Cardiac muscle cell (in vitro differentiated cells and primary cell): ENCODE results near the gene GPAT2. TPM values are rescaled to one million over a fixed set of nuclear protein-coding genes. Genes with fewer than 3 reads are reported as not detected.
"Not testable (repeated sequence)": the region's sequence is repeated elsewhere in the genome, so short reads cannot be mapped to it uniquely, and the experiment has no call there.

Experiments used
- DNase-seq, 2 donors: peaks; one replicate each; pipeline versions ENCODE4 v3.0.0 to v3.0.0-alpha.2; 2010 to 2017; ENCODE audit warnings: low read depth in 1 of 2, low spot score in 1 of 2
- H3K27ac ChIP-seq: fragments of 200-600 bp; sonication (generic); 2 replicates; pipeline ENCODE4 v1.5.1; 2016
- H3K27me3 ChIP-seq: fragments of 200-600 bp; sonication (generic); 2 replicates; pipeline ENCODE4 v1.6.0; 2016; ENCODE audit warnings: control low read depth
- H3K36me3 ChIP-seq: fragments of 200-600 bp; sonication (generic); 2 replicates; pipeline ENCODE4 v1.5.1; 2016; ENCODE audit warnings: control low read depth
- H3K4me1 ChIP-seq: fragments of 200-600 bp; sonication (generic); 2 replicates; pipeline ENCODE4 v1.8.1; 2017; ENCODE audit warnings: low read depth, mild to moderate bottlenecking, mixed run types
- H3K4me3 ChIP-seq: fragments of 200-600 bp; sonication (generic); 2 replicates; pipeline ENCODE4 v1.5.1; 2016; ENCODE audit warnings: mild to moderate bottlenecking
- H3K9me3 ChIP-seq: fragments of 200-600 bp; sonication (generic); 2 replicates; pipeline ENCODE4 v1.5.1; 2017; ENCODE audit warnings: low read depth, mild to moderate bottlenecking, control low read depth
- CTCF ChIP-seq: IDR thresholded peaks from 2 replicates; pipeline ENCODE4 v1.5.1; 2012; ENCODE audit warnings: low read depth, mild to moderate bottlenecking, low read length
- polyA plus RNA-seq: library from polyadenylated mRNA; unstranded; fragments of >200 nt; fragmentation: Nextera tagmentation; extraction: Ambion mirVana; gene quantifications from 2 replicates; pipeline ENCODE4 v1.2.1, GENCODE V29; 2016
- total RNA-seq: library from RNA; depleted of rRNA; stranded (reverse); fragments of >200 nt; gene quantifications from 2 replicates; pipeline ENCODE4 v1.2.3, GENCODE V29; 2016

The GPAT2 gene
- total RNA-seq = 1.5 and 3.5 TPM in 2 replicates
- polyA plus RNA-seq = 1.8 and 2.2 TPM in 2 replicates

- H3K36me3 ChIP-seq, H3K4me3 ChIP-seq, H3K4me1 ChIP-seq, H3K27me3 ChIP-seq, H3K9me3 ChIP-seq, DNase-seq, H3K27ac ChIP-seq: not testable (repeated sequence)
Observed at GRCh38 chr2:96034792-96035191, at the start of gene GPAT2. GPAT2 (minus strand) TSS chr2:96034916; CDS start chr2:96032359, 2,557 bp downstream.

DNA sequence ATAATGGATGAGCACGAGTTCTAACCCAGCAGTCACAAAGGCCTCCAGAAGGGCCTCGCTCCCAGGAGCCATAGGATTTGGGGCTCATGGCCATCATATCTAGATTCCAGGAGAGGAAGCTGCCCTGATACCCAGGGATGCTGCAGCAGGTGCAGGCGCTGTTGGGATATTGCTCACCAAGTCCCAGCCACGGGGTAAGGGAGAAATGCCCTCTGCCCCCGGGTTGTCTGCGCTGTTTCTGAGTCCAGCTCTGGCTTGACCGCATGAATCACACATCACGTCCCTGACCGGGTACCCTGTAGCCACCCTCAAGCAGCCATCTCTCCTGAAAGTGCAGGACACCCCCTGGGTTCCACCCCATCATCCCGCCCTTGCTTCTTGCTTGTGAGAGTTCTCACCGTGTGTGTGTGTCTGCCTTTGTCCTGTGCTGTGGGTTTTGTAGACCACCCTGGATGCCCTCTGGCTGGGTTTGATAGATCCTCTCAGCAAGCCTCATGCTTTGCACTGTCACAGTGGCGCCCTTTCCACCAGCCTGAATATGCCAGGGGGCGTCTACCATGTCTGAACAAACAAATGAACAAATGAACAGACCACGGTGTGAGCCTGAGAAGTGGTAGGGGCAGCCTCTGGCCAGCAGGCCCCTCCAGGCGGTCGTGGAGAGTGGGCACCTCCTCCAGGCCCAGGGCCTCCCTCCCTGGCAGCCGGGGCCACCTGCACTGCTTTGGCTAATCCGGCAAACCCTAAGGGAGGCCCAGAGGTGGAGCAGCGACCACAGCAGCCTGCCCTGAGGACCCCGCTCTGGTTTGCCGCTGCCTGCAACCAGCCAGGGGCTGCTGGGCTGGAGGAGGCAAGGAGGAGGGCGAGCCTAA is 49.5 kb upstream of the GPAT2 start:
- Histone ChIP-seq H3K27ac (no peak overlapping the region), H3K36me3 (no peaks in the 10 kb centered on the region), H3K4me3 (no peak overlapping the region), H3K27me3 (no peaks in the 10 kb centered on the region), H3K9me3 (no peaks in the 10 kb centered on the region), H3K4me1 (no peaks in the 10 kb centered on the region)
- no peak for DNase-seq
- no peak for TF ChIP-seq CTCF

DNA sequence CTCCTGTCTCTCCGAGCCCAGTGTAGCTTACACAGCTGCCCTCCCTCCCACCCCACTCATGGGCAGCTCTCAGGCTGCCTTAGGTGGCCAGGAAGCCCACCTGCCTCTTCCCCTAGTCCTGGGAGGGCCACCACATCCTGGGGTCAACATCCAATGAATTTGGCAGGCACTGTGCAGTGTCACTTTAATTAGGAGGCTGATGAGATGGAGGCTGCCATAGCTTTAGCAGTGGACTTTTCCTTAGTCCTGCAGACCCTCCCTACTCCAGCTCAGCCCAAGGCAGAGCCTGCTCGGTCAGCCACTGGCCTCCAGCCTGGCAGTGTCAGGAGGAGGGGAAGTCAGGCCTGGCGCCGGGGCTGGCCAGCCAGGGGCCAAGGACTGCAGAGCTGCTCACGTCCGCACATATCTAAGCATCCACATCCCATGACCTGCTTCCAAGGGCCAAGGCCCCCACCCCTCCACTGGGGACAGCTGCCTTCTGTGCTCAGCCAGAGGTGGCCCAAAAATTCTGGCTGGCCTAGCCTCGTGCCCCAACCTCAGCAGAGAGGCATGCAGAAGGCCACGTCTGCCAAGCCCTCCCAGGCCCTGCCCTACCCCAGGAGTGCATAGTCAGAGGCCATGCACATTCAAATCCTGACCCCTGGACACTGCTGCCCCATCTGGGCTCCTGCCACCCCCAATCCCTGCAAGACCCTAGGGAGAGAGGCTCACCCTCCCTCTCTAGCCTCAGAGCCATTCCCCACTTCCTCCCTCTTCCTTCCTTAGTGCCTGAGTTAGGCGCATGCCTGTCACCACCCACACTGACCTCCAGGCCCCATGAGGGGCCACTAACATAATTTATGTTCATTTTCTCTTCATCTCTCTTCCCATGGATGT is 48.6 kb upstream of the GPAT2 start:
- Histone ChIP-seq H3K9me3 (no peaks in the 10 kb centered on the region), H3K27me3 (no peaks in the 10 kb centered on the region), H3K27ac (no peak overlapping the region), H3K4me3 (no peak overlapping the region), H3K36me3 (no peaks in the 10 kb centered on the region), H3K4me1 (no peaks in the 10 kb centered on the region)
- DNase-seq = no peak
- no peak for TF ChIP-seq CTCF

DNA sequence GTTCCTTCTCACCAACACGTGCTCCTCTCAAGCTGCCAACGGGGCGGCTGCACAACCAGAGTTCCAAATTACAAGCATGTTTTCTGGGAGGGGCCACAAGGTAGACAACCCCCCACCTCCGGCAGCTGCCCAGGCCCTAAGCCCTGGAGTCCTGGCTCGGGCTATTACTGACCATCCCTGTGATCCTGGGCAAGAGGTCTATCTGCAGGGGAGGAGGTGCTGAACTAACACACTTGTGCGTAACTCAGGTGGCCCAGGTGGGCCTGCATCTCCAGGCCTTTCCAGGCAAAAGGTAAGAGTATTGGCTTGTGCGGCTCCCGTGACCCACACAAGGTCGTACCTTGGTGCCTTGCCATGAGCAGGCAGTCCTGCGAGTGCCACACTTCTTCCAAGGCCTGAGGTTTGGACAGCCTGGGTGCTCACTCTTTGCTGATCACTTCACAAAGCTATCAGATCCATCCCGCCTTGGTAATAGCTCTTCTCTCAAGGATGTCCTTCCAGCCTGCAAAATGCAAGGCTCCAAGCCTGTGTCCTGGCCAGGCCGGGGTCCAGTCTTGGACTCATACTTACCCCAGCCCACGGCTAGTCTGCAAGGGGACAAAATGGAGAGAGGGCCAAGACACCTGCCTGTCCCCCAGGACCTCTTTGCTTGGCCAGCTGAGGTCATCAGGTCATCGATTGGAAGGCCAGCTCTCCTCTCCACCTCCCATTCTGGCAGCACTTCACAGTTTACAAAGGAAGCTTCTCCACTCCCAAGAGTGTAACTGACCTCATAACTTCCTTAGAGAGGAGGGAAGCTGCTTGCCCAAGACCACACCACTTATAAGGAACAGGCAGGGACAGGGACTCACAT is 47.7 kb upstream of the GPAT2 start:
- Histone ChIP-seq H3K9me3 (no peaks in the 10 kb centered on the region), H3K4me1 (no peaks in the 10 kb centered on the region)

DNA sequence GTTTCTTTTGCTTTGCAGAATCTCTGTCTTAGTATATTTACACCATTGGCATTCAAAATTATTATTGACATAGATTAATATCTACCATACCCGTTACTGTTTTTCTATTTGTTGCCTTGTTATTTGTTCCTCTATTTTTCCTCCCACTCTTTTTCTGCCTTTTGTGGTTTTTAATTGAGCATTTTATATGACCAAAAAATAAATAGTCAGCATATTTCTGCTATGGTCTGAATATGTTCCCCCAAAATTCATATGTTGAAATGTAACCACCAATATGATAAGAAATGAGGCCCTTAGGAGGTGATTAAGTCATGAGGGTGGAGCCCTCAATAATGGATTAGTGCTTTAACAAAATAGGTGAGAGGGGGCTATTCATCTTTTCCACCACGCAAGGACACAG is 46.3 kb upstream of the GPAT2 start:
- Histone ChIP-seq H3K4me3 (no peak overlapping the region), H3K9me3 (no peaks in the 10 kb centered on the region), H3K36me3 (no peaks in the 10 kb centered on the region), H3K4me1 (no peaks in the 10 kb centered on the region), H3K27ac (no peak overlapping the region), H3K27me3 (no peaks in the 10 kb centered on the region)
- TF ChIP-seq CTCF = no peak
- no peak for DNase-seq

More for the DNA sequence above, 47.7 kb upstream of the GPAT2 start:
- no peak for DNase-seq
- Histone ChIP-seq H3K27me3 (no peaks in the 10 kb centered on the region), H3K27ac (no peak overlapping the region), H3K4me3 (no peak overlapping the region), H3K36me3 (no peaks in the 10 kb centered on the region)
- TF ChIP-seq CTCF = no peak
